ENCODE data around the gene TSPAN9.

- no peak for TF ChIP-seq CTCF (conservative IDR thresholded peaks at IDR 0.05; ENCODE audit: low read depth in 2 of 2)
- no peak for TF ChIP-seq CREB1 (CRISPR knock-in tag; IDR thresholded peaks at IDR 0.05; ENCODE audit: low read depth)
- TF ChIP-seq POLR2AphosphoS5 (IDR thresholded peaks at IDR 0.05; ENCODE audit: low read depth): no peak
- no peak for TF ChIP-seq EZH2 (IDR thresholded peaks at IDR 0.05; ENCODE audit: low read depth, unreplicated experiment)
- no peak for TF ChIP-seq REST (IDR thresholded peaks at IDR 0.05; ENCODE audit: unreplicated experiment)
- no peak for TF ChIP-seq STAT1 (IDR thresholded peaks at IDR 0.05; ENCODE audit: unreplicated experiment)
- no peak for TF ChIP-seq JUNB (IDR thresholded peaks at IDR 0.05; ENCODE audit: unreplicated experiment)
- no peak for TF ChIP-seq EZH2phosphoT487 (IDR thresholded peaks at IDR 0.05; ENCODE audit: unreplicated experiment)
- TF ChIP-seq ETS1 (IDR thresholded peaks at IDR 0.05): no peak
- TF ChIP-seq NANOG (IDR thresholded peaks at IDR 0.05; ENCODE audit: borderline replicate concordance): no peak
- TF ChIP-seq ZNF331 (CRISPR knock-in tag; IDR thresholded peaks at IDR 0.05; ENCODE audit: low read depth): no peak
Observed at GRCh38 chr12:3238196-3238595, 161.0 kb downstream of the TSPAN9 start.
